ENCODE measurements around the gene RAI14.

GRCh38 chr5:34848230-34848629 is 192.1 kb downstream of the RAI14 start:
- TF ChIP-seq CTCF (IDR thresholded peaks at IDR 0.05), result no peak
- no peak for TF ChIP-seq POLR2AphosphoS5 (IDR thresholded peaks at IDR 0.05)
- TF ChIP-seq EP300 (IDR thresholded peaks at IDR 0.05), result no peak
- TF ChIP-seq POLR2A (IDR thresholded peaks at IDR 0.05), result no peak
